ENCODE data around the gene RSRC1.

GRCh38 chr3:158532099-158532734, 422.3 kb downstream of the RSRC1 start:
- TF ChIP-seq CTCF (IDR thresholded peaks at IDR 0.05; ENCODE audit: poor library complexity) (peak; percentile 55), EZH2 (IDR thresholded peaks at IDR 0.05; ENCODE audit: borderline replicate concordance) (no peak), EZH2phosphoT487 (IDR thresholded peaks at IDR 0.05; ENCODE audit: low read depth, severe bottlenecking, unreplicated experiment) (no peak)

Data from hepatocyte (in vitro differentiated cells).